HG02870 (cell line): ENCODE results near the gene SLC25A38.
"Not testable (repeated sequence)": the region's sequence is repeated elsewhere in the genome, so short reads cannot be mapped to it uniquely, and the experiment has no call there.

Experiments used
- ATAC-seq: cut with Tn5 transposase; IDR thresholded peaks from one replicate; pipeline ENCODE4 v1.9.1; 2021; ENCODE audit warnings: mild to moderate bottlenecking, moderate library complexity; ENCODE audit not compliant: unreplicated experiment

SLC25A38 gene, protein sequence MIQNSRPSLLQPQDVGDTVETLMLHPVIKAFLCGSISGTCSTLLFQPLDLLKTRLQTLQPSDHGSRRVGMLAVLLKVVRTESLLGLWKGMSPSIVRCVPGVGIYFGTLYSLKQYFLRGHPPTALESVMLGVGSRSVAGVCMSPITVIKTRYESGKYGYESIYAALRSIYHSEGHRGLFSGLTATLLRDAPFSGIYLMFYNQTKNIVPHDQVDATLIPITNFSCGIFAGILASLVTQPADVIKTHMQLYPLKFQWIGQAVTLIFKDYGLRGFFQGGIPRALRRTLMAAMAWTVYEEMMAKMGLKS

DNA sequence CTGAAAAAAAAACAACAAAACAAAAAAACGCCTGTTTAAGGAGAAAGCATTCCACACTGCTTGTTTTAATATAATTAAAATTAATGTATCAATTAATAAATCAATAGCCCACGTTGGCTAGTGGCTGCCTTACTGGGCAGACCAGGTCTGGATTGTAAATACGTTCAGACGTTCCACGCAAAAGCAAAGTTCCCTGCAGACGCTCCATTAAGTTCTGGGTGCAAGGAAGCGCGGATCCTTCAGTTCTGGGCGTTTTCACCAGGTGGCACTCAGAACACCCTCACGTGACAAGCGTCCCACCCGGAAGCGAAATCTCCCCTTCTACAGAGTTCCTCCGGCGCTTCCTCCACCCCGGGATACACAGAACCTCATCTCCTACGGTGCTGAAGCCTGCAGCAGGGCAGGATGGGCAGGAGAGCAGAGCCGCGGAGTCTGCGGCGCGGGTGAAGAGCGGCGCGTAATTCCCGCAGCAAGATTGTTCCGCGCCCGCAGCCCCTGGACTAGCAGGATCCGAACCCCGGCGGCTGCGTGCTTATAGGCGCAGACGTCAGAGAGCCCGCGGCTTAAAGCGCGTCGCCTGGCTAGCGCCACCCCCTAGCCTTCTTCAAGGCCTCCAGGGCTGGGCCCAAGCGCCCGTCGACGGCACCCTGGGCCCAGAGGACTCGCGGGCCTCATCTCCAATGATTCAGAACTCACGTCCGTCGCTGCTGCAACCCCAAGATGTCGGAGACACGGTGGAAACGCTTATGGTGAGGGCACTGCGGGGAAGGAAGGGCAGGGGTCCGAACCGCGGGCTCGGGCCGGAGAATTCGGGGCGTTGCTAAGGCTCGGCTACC, at the start of gene SLC25A38:
SLC25A38 (plus strand) TSS at position 326 of the 836 bp plus-strand sequence; CDS start at position 681, 355 bp downstream.
- ATAC-seq: peak; percentile 63

DNA sequence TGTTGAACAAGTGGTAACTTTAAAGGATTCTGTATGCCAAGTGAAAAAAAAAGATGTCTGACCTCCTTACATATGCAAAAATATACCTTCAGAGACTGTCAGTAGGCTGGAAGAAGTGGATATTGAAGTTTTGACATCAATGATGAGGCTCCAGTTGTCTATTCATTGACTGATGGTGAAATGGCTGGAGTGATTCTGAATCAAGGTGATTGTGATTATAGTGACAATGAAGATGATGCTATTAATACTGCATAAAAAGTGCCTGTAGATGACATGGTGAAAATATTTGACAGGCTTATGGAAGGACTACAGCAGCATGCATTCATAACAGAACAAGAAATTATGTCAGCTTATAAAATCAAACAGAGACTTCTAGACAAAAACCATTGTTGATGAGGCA, 49.6 kb upstream of the SLC25A38 start:
- no peak for ATAC-seq

DNA sequence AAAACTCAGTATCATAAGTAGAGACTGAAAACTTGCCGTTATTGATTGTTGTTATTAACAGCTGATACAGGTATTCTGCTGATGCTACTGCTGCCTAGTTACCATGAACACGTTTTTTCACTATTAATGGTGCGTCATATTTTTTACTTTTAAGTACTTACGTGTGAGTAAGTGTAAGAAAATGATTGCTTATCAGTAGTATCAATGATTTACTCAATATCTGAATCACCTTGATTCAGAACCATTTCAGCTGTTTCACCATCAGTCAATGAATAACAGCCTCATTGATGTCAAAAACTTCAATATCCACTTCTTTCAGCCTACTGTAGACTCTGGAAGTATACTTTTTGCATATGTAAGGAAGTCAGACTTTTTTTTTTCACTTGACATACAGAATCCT, 49.0 kb upstream of the SLC25A38 start:
- ATAC-seq: no peak

DNA sequence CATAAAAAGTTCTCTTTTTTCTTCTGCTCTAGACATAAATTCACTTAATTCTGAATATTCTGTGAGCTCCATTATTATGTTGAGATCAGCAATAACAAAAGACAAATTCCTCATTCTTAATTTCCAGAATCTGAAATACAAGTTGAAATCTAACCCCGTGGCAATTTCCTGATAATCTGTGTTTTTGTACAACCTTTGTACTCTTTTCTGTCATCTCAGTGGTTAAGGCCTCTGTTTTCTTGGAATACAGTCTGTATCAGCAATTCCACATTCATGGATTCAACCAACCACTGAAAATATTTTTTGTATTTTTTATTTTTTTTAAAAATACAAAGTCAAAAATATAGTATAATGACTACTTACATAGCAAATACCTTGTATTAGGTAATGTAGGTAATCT, 45.0 kb upstream of the SLC25A38 start:
- no peak for ATAC-seq

DNA sequence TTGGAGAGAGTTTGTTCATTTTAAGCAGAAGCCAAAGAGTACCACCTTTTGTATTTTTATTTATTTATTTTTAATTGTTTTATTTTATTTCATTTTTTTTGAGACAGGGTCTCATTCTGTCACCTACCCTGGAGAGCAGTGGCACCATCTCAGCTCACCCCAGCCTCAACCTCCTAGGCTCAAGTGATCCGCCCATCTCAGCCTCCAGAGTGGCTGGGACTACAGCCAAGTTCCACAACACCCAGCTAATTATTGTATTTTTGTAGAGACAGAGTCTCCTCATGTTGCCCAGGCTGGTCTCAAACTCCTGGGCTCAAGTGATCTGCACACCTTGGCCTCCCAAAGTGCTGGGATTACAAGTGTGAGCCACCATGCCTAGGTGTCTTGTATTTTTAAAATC, 44.1 kb upstream of the SLC25A38 start:
- ATAC-seq: no peak

DNA sequence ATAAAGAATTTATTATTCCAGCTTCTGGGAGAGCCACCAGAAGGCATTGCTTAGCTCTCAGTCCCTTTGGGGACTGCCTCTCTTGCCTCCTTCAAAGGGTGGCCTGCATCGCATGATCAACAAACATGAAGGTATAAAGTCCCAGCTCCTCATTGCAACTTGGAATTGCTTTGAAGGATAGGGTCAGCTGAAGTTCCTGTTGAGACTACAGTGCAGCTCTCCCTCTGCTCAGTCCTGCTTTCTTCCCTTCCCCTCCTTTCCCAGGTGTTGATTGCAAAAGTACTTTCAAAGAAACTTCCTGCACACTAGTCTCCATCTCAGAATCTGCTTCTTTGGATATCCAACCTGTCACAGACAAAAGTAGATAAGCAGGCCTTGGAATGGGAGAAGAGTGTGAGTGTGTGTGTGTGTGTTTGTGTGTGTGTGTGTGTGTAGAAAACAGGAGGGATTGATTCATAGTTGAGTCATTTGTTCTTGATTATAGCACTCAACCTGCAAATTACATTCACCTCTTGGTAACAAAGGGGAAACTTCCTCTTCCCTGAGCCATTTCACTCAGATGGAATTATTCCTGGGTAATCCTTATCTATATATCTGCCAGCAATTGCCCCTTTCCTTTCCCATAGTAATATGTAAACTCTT, 40.0 kb upstream of the SLC25A38 start:
- no peak for ATAC-seq

DNA sequence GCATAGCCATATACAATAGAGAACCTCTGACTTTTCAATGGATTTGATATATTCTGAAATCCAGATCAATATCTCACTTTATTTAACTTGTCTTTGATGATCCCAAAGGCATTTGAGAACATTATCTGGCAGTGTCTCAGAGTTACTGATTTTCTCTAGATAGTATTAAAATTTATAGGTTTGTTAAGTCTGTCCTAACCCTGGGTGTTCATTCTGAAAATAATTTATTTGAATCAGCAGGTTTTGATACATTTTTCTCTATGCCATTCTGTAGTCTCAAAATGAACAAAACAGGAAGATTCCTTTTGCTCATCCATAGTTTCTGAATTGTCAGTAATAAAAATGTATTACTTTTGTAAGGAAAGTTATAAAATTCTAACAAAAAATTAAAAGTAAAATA, 39.4 kb upstream of the SLC25A38 start:
- ATAC-seq: no peak

DNA sequence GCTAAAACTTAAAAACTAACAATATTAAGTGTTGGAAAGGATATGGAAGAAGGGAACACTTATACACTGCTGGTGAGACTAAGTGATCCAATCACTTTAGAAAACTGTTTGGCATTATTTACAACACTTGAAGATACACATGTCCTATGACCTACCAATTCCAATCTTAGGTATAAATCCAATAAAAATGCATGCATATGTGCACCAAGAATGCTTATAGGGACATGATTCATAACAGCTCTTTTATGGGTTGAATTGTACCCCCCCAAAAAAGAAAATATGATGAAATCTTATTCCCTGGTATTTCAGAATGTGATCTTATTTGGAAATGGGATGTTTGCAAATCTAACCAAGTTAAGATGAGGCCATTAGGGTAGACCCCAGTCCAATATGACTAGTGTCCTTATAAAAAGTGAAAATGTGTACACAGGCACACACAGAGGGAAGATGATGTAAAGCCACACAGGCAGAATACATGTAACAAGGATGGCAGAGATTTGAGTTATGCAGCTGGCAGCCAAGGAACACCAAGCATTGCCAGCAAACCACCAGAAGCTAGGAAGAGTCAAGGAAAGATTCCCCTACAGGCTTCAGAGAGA, 38.3 kb upstream of the SLC25A38 start:
- ATAC-seq: no peak

DNA sequence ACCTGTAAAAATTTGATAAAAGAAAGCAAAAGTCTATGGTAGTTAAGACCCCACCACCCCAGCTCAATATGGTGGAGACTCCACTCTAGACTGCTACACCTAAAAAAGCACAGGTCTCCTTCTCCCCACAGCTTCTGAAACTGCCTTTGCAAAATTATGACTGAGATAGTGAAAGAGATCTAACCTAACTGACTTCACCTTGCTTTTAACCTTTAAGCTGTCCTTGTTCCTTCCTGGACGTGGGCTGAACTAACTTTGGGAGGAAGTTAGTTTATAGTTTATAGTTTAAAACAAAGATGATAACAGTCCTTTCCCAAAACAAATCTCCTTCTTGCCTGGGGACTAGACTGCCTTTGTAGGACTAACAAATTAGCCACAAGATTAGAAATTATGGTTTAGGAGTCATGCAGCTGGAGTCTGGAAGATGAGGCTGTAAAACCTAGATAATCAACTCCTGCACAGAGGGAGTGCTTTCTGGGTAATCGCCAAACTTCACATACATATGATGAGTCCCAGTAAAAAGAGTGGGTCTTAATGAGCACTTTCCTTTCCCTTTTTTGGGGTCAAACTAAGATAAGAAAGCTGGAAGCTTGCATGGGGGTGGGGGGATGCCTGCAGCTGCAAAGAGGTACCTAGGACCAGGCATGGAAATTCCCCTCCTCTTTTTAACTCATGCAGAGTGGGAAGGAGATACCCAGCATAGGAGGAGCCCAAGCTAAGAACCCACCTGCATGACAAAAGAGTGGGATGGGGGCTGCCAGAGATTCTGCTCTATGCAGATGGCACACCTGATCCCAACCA, 36.2 kb upstream of the SLC25A38 start:
- ATAC-seq: peak; percentile 92

DNA sequence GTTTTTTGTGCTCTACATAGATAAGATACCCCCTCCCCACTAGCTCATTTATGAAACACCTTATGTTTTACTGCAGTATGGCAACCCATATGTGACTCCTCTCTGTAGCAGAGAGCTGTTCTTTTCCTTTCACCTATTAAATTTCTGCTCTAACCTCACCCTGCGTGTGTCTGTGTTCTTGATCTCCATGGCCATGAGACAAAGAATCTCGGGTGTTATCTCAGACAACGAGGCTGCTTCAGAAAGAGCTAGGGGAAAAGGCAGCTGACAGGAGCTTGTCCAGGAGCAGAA, 35.6 kb upstream of the SLC25A38 start:
- no peak for ATAC-seq

DNA sequence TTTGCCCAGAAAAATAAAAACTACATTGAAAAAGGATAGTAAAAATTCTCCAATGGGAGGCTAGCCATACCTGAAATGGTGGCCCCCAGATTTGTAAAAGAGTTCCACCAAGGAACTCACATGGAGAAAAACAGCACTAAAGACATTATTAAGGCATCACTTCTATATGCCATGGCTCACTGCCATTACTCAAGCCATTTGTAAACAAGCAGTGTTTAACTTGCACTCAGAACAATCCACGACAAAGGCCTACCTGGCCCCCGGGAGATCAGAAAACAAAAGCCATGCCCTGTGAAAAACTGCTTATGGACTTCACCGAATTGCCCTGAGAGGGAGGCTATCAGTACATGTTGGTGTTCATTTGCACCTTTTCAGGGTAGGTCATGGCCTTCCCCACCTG, 34.1 kb upstream of the SLC25A38 start:
- ATAC-seq: no peak

DNA sequence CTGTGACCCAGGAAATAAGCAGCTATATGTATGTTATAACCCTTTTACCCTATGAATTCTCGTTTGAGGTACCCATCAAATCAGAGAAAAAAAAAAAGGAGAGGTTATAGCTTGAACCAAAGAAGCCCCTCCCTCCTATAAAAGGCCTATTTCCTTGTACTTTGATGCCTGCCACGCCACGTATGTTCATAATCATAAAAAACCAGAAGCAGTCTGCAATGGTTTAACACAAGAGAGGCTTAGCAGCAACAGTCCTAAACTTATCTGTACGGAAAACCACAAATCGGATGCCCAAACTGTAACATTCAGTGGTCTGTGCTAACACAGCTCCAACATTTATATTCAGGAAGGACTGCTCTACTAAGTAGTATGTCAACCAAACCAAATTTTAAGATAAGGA, 32.5 kb upstream of the SLC25A38 start:
- no peak for ATAC-seq

DNA sequence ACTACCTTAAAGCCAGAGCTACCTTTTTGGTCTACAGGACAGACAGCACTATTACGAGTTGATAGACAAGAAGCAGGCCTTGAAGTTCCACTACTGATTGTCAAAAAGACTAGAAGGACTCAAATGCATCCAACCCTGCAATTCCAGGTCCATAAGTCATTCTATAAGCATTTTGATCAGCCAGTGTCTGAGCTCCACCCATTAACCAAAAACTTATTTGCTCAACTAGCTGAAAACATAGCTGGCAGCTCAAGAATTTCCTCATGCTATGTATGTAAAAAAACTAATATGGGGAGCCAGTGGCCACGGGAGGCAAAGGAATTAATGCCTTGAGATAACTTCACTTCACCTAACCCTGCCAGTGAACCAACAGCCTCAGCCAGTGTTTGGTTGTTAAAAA, 32.0 kb upstream of the SLC25A38 start:
- not testable (repeated sequence) for ATAC-seq

DNA sequence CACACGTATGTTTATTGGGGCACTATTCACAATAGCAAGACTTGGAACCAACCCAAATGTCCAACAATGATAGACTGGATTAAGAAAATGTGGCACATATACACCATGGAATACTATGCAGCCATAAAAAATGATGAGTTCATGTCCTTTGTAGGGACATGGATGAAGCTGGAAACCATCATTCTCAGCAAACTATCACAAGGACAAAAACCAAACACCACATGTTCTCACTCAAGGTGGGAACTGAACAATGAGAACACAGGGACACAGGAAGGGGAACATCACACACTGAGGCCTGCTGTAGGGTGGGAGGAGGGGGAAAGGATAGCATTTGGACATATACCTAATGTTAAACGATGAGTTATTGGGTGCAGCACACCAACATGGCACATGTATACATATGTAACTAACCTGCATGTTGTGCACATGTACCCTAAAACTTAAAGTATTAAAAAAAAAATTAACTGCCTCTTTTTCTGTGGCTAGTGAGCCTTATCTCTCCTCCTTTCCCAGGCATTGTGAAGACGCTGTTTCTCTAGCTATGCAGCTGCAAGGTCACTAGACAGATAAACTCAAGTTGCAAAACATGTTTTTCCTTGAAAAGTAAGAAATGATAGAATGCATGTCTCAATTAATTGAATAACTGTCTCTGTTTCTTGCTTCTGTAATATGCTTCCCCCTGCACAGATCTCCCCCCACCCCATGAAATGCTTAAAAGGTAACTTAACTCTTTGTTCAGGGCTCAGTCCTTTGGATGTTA, 29.8 kb upstream of the SLC25A38 start:
- not testable (repeated sequence) for ATAC-seq

DNA sequence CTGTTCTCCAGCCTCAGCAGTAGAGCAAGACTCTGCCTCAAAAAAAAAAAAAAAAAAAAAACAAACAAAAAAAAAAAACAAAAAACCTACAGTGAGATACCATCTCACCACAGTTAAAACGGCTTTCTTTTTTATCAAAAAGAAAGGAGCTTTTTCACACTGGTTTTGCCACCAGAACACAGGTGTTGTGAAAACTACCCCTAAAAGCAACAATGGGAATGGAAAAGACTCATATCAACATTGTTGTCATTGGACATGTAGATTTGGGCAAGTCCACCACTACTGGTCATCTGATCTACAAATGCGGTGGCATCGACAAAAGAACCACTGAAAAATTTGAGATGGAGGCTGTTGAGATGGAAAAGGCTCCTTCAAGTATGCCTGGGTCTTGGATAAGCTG, 24.8 kb upstream of the SLC25A38 start:
- no peak for ATAC-seq

DNA sequence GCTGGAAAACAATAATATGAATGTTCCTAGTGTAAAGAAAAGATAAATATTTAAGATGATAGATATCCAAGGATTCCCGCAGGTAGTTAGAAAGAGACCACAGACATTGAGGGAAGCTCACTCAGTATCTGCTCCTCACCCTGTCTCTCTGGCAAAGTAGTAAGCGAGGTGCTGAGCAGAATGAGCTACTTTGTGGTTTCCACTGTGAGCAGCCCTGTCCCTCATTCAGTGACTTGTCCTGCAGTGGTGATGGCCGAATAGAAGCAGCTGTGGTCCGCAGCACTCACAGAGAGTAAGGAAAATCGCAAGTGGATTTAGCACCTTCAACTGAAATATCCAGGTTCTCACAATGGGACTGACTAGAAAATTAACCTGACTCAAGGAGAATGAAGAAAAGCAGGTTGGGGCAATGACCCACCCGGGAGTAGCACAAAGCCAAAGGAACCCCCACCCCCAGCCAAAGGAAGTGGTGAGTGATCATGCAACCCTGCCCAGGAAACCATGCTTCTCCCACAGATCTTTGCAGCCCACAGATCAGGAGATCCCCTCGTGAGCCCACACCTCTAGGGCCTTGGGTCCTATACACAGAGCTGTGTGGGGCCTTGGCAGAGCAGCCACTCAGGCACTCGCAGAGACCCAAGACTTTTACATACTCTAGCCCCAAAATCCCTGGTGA, 21.8 kb upstream of the SLC25A38 start:
- ATAC-seq: peak; percentile 83

DNA sequence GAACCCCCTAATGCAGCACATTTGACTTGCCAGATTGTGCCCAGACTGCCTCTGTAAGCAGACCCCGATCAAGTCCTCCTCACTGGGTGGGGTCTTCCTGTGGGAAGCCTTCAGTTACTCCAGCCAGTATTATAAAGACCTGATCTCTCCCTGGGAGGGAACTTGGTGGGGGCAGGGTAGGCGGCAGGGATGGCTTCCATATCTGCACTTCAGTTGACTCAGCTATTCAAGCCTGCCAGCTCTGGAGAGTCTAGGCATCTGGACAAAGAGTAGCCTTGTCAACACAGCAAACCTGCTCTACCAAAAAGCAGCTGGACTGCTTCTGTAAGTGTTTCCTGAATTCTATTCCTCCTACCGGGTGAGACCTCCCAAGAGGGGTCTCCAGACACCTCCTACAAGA, 21.0 kb upstream of the SLC25A38 start:
- ATAC-seq: no peak

DNA sequence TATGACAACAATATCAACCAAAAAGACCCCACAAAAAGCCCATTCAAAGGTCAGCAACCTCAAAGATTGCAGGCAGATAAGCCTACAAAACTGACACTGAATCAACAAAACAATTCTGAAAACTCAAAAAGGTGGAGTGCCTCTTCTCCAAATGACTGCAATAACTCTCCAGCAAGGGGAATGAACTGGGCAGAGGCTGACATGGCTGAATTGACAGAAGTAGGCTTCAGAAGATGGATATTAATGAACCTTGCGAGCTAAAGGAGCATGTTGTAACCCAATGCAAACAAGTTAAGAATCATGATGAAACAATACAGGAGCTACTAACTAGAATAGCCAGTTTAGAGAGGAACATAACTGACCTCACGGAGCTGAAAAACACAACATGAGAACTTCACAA, 20.4 kb upstream of the SLC25A38 start:
- ATAC-seq: no peak

DNA sequence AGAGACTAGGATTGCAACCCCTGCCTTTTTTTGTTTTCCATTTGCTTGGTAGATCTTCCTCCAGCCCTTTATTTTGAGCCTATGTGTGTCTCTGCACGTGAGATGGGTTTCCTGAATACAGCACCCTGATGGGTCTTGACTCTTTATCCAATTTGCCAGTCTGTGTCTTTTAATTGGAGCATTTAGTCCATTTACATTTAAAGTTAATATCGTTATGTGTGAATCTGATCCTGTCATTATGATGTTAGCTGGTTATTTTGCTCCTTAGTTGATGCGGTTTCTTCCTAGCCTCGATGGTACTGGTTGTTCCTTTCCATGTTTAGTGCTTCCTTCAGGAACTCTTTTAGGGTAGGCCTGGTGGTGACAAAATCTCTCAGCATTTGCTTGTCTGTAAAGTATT, 12.7 kb upstream of the SLC25A38 start:
- ATAC-seq: not testable (repeated sequence)

DNA sequence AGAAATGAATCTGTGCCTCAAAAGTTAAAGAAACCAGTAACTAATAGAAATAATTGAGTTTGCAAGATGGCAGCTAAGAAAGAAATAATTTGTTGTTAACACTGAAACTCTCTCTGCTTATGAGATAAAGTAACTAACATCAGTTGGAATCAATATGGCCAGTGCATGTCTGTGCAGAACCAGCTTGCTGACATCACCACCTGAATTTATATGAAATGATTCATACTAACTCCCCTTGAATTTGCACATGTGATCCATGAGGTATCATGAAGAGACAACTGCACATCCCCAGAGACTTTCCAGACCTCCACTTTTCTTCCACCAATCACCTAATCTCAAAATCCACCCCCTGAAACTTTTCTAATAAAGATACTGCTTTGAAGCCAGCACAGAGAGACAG, 10.3 kb upstream of the SLC25A38 start:
- no peak for ATAC-seq
